NCI-H1417 (cell line): ENCODE data around the gene CA12.

Experiments
- DNase-seq, 3 experiments: peaks; one replicate each; lab custom pipeline; 2025; lab: John Stamatoyannopoulos, UW

Gene CA12

GRCh38 chr15:63308947-63309346, 72.7 kb downstream of the CA12 start:
- DNase-seq: no peak

GRCh38 chr15:63308491-63308890, 73.2 kb downstream of the CA12 start:
- no peak for DNase-seq

GRCh38 chr15:63306492-63307073, 75.1 kb downstream of the CA12 start:
- no peak for DNase-seq

- DNase-seq: no peak
These were observed 76.4 kb downstream of the CA12 start for GRCh38 chr15:63305260-63305659.

- DNase-seq: peak in 2 of 3 experiments; percentile 17 to 69
These were observed 80.6 kb downstream of the CA12 start for GRCh38 chr15:63301088-63301487.

GRCh38 chr15:63299943-63300575, 81.6 kb downstream of the CA12 start:
- DNase-seq: no peak

- DNase-seq: no peak
These were observed 85.5 kb downstream of the CA12 start for GRCh38 chr15:63296195-63296594.

- no peak for DNase-seq
These were observed 86.3 kb downstream of the CA12 start for GRCh38 chr15:63295341-63295740.

GRCh38 chr15:63294359-63294758, 87.3 kb downstream of the CA12 start:
- no peak for DNase-seq

- DNase-seq: no peak
These were observed 88.9 kb downstream of the CA12 start for GRCh38 chr15:63292771-63293170.

GRCh38 chr15:63292241-63292640, 89.4 kb downstream of the CA12 start:
- no peak for DNase-seq

- DNase-seq: no peak
These were observed 90.1 kb downstream of the CA12 start for GRCh38 chr15:63291507-63291906.

- peak; percentile 10 to 83 (median 45) for DNase-seq
These were observed 92.8 kb downstream of the CA12 start for GRCh38 chr15:63288778-63289378.

GRCh38 chr15:63288342-63288741, 93.3 kb downstream of the CA12 start:
- peak in 1 of 3 experiments; percentile 43 for DNase-seq

- DNase-seq: no peak
These were observed 94.5 kb downstream of the CA12 start for GRCh38 chr15:63287109-63287508.

GRCh38 chr15:63284335-63284734, 97.3 kb downstream of the CA12 start:
- no peak for DNase-seq

GRCh38 chr15:63283126-63283525, 98.5 kb downstream of the CA12 start:
- no peak for DNase-seq

GRCh38 chr15:63277893-63278456, 103.7 kb downstream of the CA12 start:
- peak in 1 of 3 experiments; percentile 53 for DNase-seq

GRCh38 chr15:63277038-63277892, 104.4 kb downstream of the CA12 start, which contains the start of gene APH1B:
Gene APH1B, plus strand, starts transcription at chr15:63277605. Its CDS starts 19 bp downstream, at chr15:63277624.
- DNase-seq: peak; percentile 44 to 91 (median 89)

- DNase-seq: peak in 2 of 3 experiments; percentile 46 to 74
These were observed 105.2 kb downstream of the CA12 start for GRCh38 chr15:63276342-63277037.

GRCh38 chr15:63274427-63274826, 107.2 kb downstream of the CA12 start:
- DNase-seq: peak in 1 of 3 experiments; percentile 7
